ENCODE results near the gene FEZF1.
"Not testable (repeated sequence)": the region's sequence is repeated elsewhere in the genome, so short reads cannot be mapped to it uniquely, and the experiment has no call there.

The FEZF1 gene

GRCh38 chr7:122307228-122307621 lies 2.7 kb upstream of the FEZF1 start:
- no peak for DNase-seq (ENCODE audit: low spot score)

- DNase-seq (ENCODE audit: low spot score) = no peak
Observed at GRCh38 chr7:122306320-122307227, 2.0 kb upstream of the FEZF1 start.

- DNase-seq (ENCODE audit: low spot score) = no peak
Observed at GRCh38 chr7:122305475-122306319, 1.1 kb upstream of the FEZF1 start.

- no peak for DNase-seq (ENCODE audit: low spot score)
Observed at GRCh38 chr7:122304996-122305421, 459 bp upstream of the FEZF1 start.

GRCh38 chr7:122303531-122304318 lies 825 bp downstream of the FEZF1 start:
- DNase-seq (ENCODE audit: low spot score) = no peak

- DNase-seq (ENCODE audit: low spot score) = no peak
Observed at GRCh38 chr7:122302761-122303530, 1.6 kb downstream of the FEZF1 start.

GRCh38 chr7:122301858-122302760 lies 2.4 kb downstream of the FEZF1 start:
- DNase-seq (ENCODE audit: low spot score) = no peak

- DNase-seq (ENCODE audit: low spot score) = no peak
Observed at GRCh38 chr7:122300956-122301833, 3.4 kb downstream of the FEZF1 start.

GRCh38 chr7:122300211-122300932 lies 4.2 kb downstream of the FEZF1 start:
- DNase-seq (ENCODE audit: low spot score) = no peak

GRCh38 chr7:122299624-122300210 lies 4.8 kb downstream of the FEZF1 start:
- DNase-seq (ENCODE audit: low spot score) = no peak

GRCh38 chr7:122298618-122299017 lies 5.9 kb downstream of the FEZF1 start:
- DNase-seq (ENCODE audit: low spot score) = no peak

GRCh38 chr7:122298131-122298530 lies 6.4 kb downstream of the FEZF1 start:
- DNase-seq (ENCODE audit: low spot score) = no peak

GRCh38 chr7:122291189-122291588 lies 13.4 kb downstream of the FEZF1 start:
- no peak for DNase-seq (ENCODE audit: low spot score)

GRCh38 chr7:122290476-122290875 lies 14.1 kb downstream of the FEZF1 start:
- no peak for DNase-seq (ENCODE audit: low spot score)

- DNase-seq (ENCODE audit: low spot score) = no peak
Observed at GRCh38 chr7:122289426-122289825, 15.1 kb downstream of the FEZF1 start.

GRCh38 chr7:122284608-122285007 lies 19.9 kb downstream of the FEZF1 start:
- not testable (repeated sequence) for DNase-seq (ENCODE audit: low spot score)

GRCh38 chr7:122273117-122273516 lies 31.4 kb downstream of the FEZF1 start:
- DNase-seq (ENCODE audit: low spot score) = no peak

GRCh38 chr7:122269241-122269640 lies 35.3 kb downstream of the FEZF1 start:
- no peak for DNase-seq (ENCODE audit: low spot score)
